Adrenal gland (tissue), 12 donors: ENCODE results near the gene IFRD2. TPM values are rescaled to one million over a fixed set of nuclear protein-coding genes. Genes with fewer than 3 reads are reported as not detected.

Experiments used
- DNase-seq, 7 donors: peaks; one replicate each; pipeline ENCODE4 v3.0.0-alpha.2; 2019 to 2020
- H3K27ac ChIP-seq, 5 donors: fragments of 200-600 bp; sonication (generic) in 4 of 5; 1 replicate in 3 of 5; 2 replicates in 2 of 5; pipeline versions ENCODE4 v1.5.1 to v1.8.0; 2016 to 2020; ENCODE audit warnings: mild to moderate bottlenecking in 1 of 5
- H3K27me3 ChIP-seq: fragments of 200-600 bp; 2 replicates; pipeline ENCODE4 v1.8.0; 2021
- H3K36me3 ChIP-seq, 2 donors: fragments of 200-600 bp; replicated peaks in 1 of 2; 1 replicate in 1 of 2; 2 replicates in 1 of 2; pipeline versions ENCODE4 v1.5.1 to v1.8.0; 2018 to 2022
- H3K4me1 ChIP-seq, 2 donors: fragments of 200-600 bp; replicated peaks in 1 of 2; 1 replicate in 1 of 2; 2 replicates in 1 of 2; pipeline versions ENCODE4 v1.5.1 to v1.8.0; 2018 to 2021
- H3K4me3 ChIP-seq, 4 donors: fragments of 200-600 bp; sonication (generic) in 3 of 4; one replicate each; pipeline ENCODE4 v1.5.1; 2016 to 2018
- H3K9me3 ChIP-seq, 3 donors: fragments of 200-600 bp; sonication (generic) in 1 of 3; replicated peaks in 1 of 3; 1 replicate in 2 of 3; 2 replicates in 1 of 3; pipeline versions ENCODE4 v1.5.1 to v1.8.0; 2016 to 2021
- CTCF ChIP-seq, 6 experiments: fragments of 450-650 bp in 4 of 6; fragments of 200-600 bp in 2 of 6; sonication (generic) in 1 of 6; IDR thresholded peaks; 1 replicate in 5 of 6; 2 replicates in 1 of 6; pipeline versions ENCODE4 v1.5.1 to v1.8.0; 2016 to 2021; ENCODE audit warnings: antibody characterized with exemption in 6 of 6, mild to moderate bottlenecking in 2 of 6, moderate library complexity in 1 of 6
- POLR2A ChIP-seq, 2 donors: fragments of 450-650 bp; IDR thresholded peaks; one replicate each; pipeline ENCODE4 v1.6.1; 2017; ENCODE audit warnings: antibody characterized with exemption in 2 of 2, mild to moderate bottlenecking in 2 of 2, moderate library complexity in 1 of 2
- WGBS, 4 donors: extraction: QIAGEN DNeasy Blood & Tissue Kit in 2 of 4; methylation state at CpG; one replicate each; pipeline versions ENCODE4 v1.1.5 to v1.1.7; 2013 to 2017; 5-methylcytosine and 5-hydroxymethylcytosine counted together
- intact Hi-C, 2 donors: fragments of 100-400 bp; cut with DNase I; formaldehyde crosslinking; loops; one replicate each; pipeline versions ENCODE4 v1.14.1 to v1.15.0; 2022 to 2023
- polyA plus RNA-seq, 3 donors: library from polyadenylated mRNA; stranded (reverse); fragments of 200-250 nt in 2 of 3; fragments of 350-450 nt in 1 of 3; fragmentation: Illumina TruSeq in 1 of 3; extraction: RNeasy Lipid Tissue Mini Kit (QIAGEN cat#74804) in 1 of 3; gene quantifications; one replicate each; pipeline ENCODE4 v1.2.3, GENCODE V29; 2013 to 2014
- total RNA-seq, 9 donors: library from RNA; depleted of rRNA in 4 of 9; stranded (reverse); fragments of >200 nt in 4 of 9; fragments of 120-200 nt in 1 of 9; fragmentation: NEBNext Ultra II Directional in 1 of 9; extraction: Animal tissue kit (Norgen Biotek cat#: 25700) in 1 of 9; gene quantifications; one replicate each; pipeline versions ENCODE4 v1.1.0 to v1.2.4, GENCODE V29; 2013 to 2023
- donor health status: healthy with polysubstance abuse.
- donor health status: Bipolar disorder and iron deficiency.
- donor health status: DM: yes; HTN: yes; CAD: no.
- donor health status: DM: no; HTN: no; CAD: no.
- donor health status: DM: no; HTN: no; CAD: no.
- donor health status: DM: yes; HTN: yes; CAD: no.

Gene IFRD2
- total and polyA plus RNA-seq, 12 donors = 31.6 to 182 (median 56.8) TPM

GRCh38 chr3:50238549-50239026 is 53.6 kb downstream of the IFRD2 start:
- TF ChIP-seq CTCF (IDR thresholded peaks at IDR 0.05) = peak in 1 of 6 experiments; percentile 5
- no peak for TF ChIP-seq POLR2A (IDR thresholded peaks at IDR 0.05)
- H3K9me3 ChIP-seq = no peaks in the 10 kb centered on the region
- intact Hi-C loops = no loop called here

GRCh38 chr3:50237754-50238548 is 54.3 kb downstream of the IFRD2 start:
- peak overlapping the region; percentile 80 to 96 (median 86) for H3K27ac ChIP-seq
- TF ChIP-seq POLR2A (IDR thresholded peaks at IDR 0.05) = peak in 1 of 2 donors; percentile 92
- peak in 1 of 6 experiments; percentile 6 for TF ChIP-seq CTCF (IDR thresholded peaks at IDR 0.05)
- H3K9me3 ChIP-seq = no peaks in the 10 kb centered on the region
- peaks cover 26 to 51% of the 10 kb centered on the region in 2 donors for H3K4me1 ChIP-seq
- intact Hi-C loops = no loop called here
- H3K36me3 ChIP-seq = no peaks in the 10 kb centered on the region
- peak overlapping the region; percentile 16 to 84 (median 68) for H3K4me3 ChIP-seq
- peak; percentile 75 to 94 (median 89) for DNase-seq
- 1 to 4% (median 1%) methylated on average over 5 to 31 of the region's 31 CpGs; no CpG with 5 or more reads in 1 of the 4 donors for WGBS, 4 donors
- H3K27me3 ChIP-seq = no peaks in the 10 kb centered on the region

More at GRCh38 chr3:50238549-50239026, 53.6 kb downstream of the IFRD2 start:
- peak overlapping the region in 2 of 4 donors; percentile 65 to 71 for H3K4me3 ChIP-seq
- no peaks in the 10 kb centered on the region for H3K36me3 ChIP-seq
- WGBS, 4 donors = 2 to 19% (median 15%) methylated on average over 6 to 7 of the region's 7 CpGs; no CpG with 5 or more reads in 1 of the 4 donors
- peak overlapping the region; percentile 80 to 96 (median 86) for H3K27ac ChIP-seq
- peaks cover 29 to 58% of the 10 kb centered on the region in 2 donors for H3K4me1 ChIP-seq
- H3K27me3 ChIP-seq = no peaks in the 10 kb centered on the region
- peak; percentile 89 to 96 (median 95) for DNase-seq

Other genes starting within 250 kb of the IFRD2 start
- gene RBM5, start 203.5 kb downstream of the IFRD2 start, total RNA-seq = 100 to 1,000 TPM in 7 of 9 donors, 10 to 100 TPM in 2; 51.9 to 224 (median 118) TPM
- gene RBM5, start 203.5 kb downstream of the IFRD2 start, polyA plus RNA-seq = 100 to 1,000 TPM; 108 to 152 (median 110) TPM
- 10 to 100 TPM in 6 of 9 donors, 1 to 10 TPM in 3; 1.6 to 21.1 (median 13.3) TPM for gene SEMA3F, start 137.1 kb downstream of the IFRD2 start, total RNA-seq
- 10 to 100 TPM in 2 of 3 donors, 1 to 10 TPM in 1; 7.3 to 16.7 (median 14.5) TPM for gene SEMA3F, start 137.1 kb downstream of the IFRD2 start, polyA plus RNA-seq
- not detected for gene GNAT1, start 100.8 kb downstream of the IFRD2 start, total RNA-seq
- not detected for gene GNAT1, start 100.8 kb downstream of the IFRD2 start, polyA plus RNA-seq
- 10 to 100 TPM in 1 of 9 donors, under 1 TPM in 6, not detected in 2; 0.07 to 48.8 (median 0.61) TPM for gene SLC38A3, start 87.2 kb downstream of the IFRD2 start, total RNA-seq
- gene SLC38A3, start 87.2 kb downstream of the IFRD2 start, polyA plus RNA-seq = under 1 TPM; 0.05 to 0.30 (median 0.08) TPM
- 100 to 1,000 TPM; 109 to 275 (median 202) TPM for gene GNAI2, start 56.2 kb downstream of the IFRD2 start, total RNA-seq
- 100 to 1,000 TPM; 133 to 163 (median 157) TPM for gene GNAI2, start 56.2 kb downstream of the IFRD2 start, polyA plus RNA-seq
- gene SEMA3B, start 23.3 kb downstream of the IFRD2 start, total RNA-seq = 100 to 1,000 TPM in 7 of 9 donors, 10 to 100 TPM in 1, 1 to 10 TPM in 1; 6.0 to 468 (median 217) TPM
- gene SEMA3B, start 23.3 kb downstream of the IFRD2 start, polyA plus RNA-seq = 100 to 1,000 TPM; 159 to 496 (median 451) TPM
- under 1 TPM in 4 of 9 donors, not detected in 5; 0.11 to 0.76 (median 0.48) TPM for gene LSMEM2, start 13.3 kb downstream of the IFRD2 start, total RNA-seq
- under 1 TPM; 0.09 to 0.64 (median 0.47) TPM for gene LSMEM2, start 13.3 kb downstream of the IFRD2 start, polyA plus RNA-seq
- 1 to 10 TPM; 1.7 to 5.4 (median 3.5) TPM for gene HYAL3, start 7.0 kb upstream of the IFRD2 start, total RNA-seq
- 1 to 10 TPM; 2.5 to 6.8 (median 3.2) TPM for gene HYAL3, start 7.0 kb upstream of the IFRD2 start, polyA plus RNA-seq
- gene NAA80, start 7.0 kb upstream of the IFRD2 start, total RNA-seq = 10 to 100 TPM in 6 of 9 donors, 1 to 10 TPM in 3; 5.2 to 17.9 (median 10.4) TPM
- gene NAA80, start 7.0 kb upstream of the IFRD2 start, polyA plus RNA-seq = 10 to 100 TPM in 2 of 3 donors, 1 to 10 TPM in 1; 6.0 to 19.8 (median 14.0) TPM
- gene HYAL1, start 11.1 kb upstream of the IFRD2 start, total RNA-seq = 10 to 100 TPM in 8 of 9 donors, 1 to 10 TPM in 1; 3.2 to 50.5 (median 35.6) TPM
- 10 to 100 TPM in 2 of 3 donors, 1 to 10 TPM in 1; 9.7 to 50.1 (median 16.5) TPM for gene HYAL1, start 11.1 kb upstream of the IFRD2 start, polyA plus RNA-seq
- gene HYAL2, start 30.3 kb upstream of the IFRD2 start, total RNA-seq = 100 to 1,000 TPM in 4 of 9 donors, 10 to 100 TPM in 5; 62.9 to 186 (median 96.7) TPM
- 100 to 1,000 TPM in 2 of 3 donors, 10 to 100 TPM in 1; 28.0 to 147 (median 109) TPM for gene HYAL2, start 30.3 kb upstream of the IFRD2 start, polyA plus RNA-seq
- 10 to 100 TPM; 29.0 to 64.3 (median 34.8) TPM for gene TUSC2, start 35.8 kb upstream of the IFRD2 start, total RNA-seq
- gene TUSC2, start 35.8 kb upstream of the IFRD2 start, polyA plus RNA-seq = 10 to 100 TPM; 28.8 to 35.5 (median 31.9) TPM
- gene RASSF1, start 48.4 kb upstream of the IFRD2 start, total RNA-seq = 10 to 100 TPM in 8 of 9 donors, 1 to 10 TPM in 1; 9.8 to 27.4 (median 14.7) TPM
- gene RASSF1, start 48.4 kb upstream of the IFRD2 start, polyA plus RNA-seq = 10 to 100 TPM in 2 of 3 donors, 1 to 10 TPM in 1; 9.6 to 26.4 (median 23.5) TPM
- gene ZMYND10, start 53.3 kb upstream of the IFRD2 start, total RNA-seq = under 1 TPM in 6 of 9 donors, not detected in 3; 0.11 to 0.67 (median 0.40) TPM
- gene ZMYND10, start 53.3 kb upstream of the IFRD2 start, polyA plus RNA-seq = 1 to 10 TPM in 2 of 3 donors, not detected in 1; 1.2 to 1.9 TPM
- 10 to 100 TPM; 16.9 to 36.2 (median 23.0) TPM for gene NPRL2, start 58.3 kb upstream of the IFRD2 start, total RNA-seq
- gene NPRL2, start 58.3 kb upstream of the IFRD2 start, polyA plus RNA-seq = 10 to 100 TPM; 27.5 to 57.9 (median 45.3) TPM
- 10 to 100 TPM; 14.0 to 39.9 (median 29.2) TPM for gene CYB561D2, start 58.4 kb upstream of the IFRD2 start, total RNA-seq
- gene CYB561D2, start 58.4 kb upstream of the IFRD2 start, polyA plus RNA-seq = 10 to 100 TPM; 13.7 to 26.9 (median 16.8) TPM
- 10 to 100 TPM; 48.9 to 88.5 (median 63.6) TPM for gene TMEM115, start 67.1 kb upstream of the IFRD2 start, total RNA-seq
- gene TMEM115, start 67.1 kb upstream of the IFRD2 start, polyA plus RNA-seq = 10 to 100 TPM; 23.6 to 36.6 (median 34.5) TPM
- under 1 TPM; 0.09 to 0.88 (median 0.56) TPM for gene CACNA2D2, start 211.2 kb upstream of the IFRD2 start, total RNA-seq
- 1 to 10 TPM in 2 of 3 donors, under 1 TPM in 1; 0.59 to 2.0 (median 1.0) TPM for gene CACNA2D2, start 211.2 kb upstream of the IFRD2 start, polyA plus RNA-seq